A549 treated with AZD2906 at 1 μM for 4 hours (cell line): ENCODE data around the gene VSIG1. TPM values are rescaled to one million over a fixed set of nuclear protein-coding genes. Genes with fewer than 3 reads are reported as not detected.

Source experiments
- total RNA-seq: library from RNA; stranded (reverse); fragments of 200-300 nt; extraction: Qiagen RNA extraction; gene quantifications from 5 replicates; pipeline ENCODE4 v1.2.3, GENCODE V29; 2022

The VSIG1 gene
- 0.14 to 0.40 TPM (median 0.22 TPM) in 5 replicates for total RNA-seq

DNA sequence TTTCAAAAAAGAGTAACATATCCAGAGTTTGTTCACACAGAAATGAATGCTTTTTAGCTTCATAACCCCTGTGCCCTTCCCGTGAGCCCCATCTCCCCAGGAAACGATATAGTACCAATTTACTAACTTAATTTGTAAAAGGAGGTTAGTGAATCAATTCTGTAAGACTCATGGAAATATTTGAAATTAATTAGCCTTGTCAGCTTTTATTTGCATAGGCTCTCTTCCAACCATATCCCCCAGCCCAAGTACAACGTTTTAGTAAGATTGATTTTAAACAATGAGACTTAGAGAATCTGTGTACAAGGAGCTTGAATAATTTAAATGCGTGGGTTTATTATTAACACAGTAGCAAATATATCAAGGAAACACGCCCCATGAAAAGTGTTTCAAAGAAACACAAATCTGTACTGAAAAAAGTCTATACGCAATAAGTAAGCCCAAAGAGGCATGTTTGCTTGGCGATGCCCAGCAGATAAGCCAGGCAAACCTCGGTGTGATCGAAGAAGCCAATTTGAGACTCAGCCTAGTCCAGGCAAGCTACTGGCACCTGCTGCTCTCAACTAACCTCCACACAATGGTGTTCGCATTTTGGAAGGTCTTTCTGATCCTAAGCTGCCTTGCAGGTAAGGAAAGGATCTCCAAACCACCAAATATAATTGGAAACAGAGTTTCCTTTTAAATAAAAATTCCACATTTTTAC, at the start of gene VSIG1:
Gene VSIG1 (plus strand): TSS at position 512 of the 703 bp plus-strand sequence. CDS start 66 bp downstream, at position 578.

GRCh38 chrX:108091264-108091877, 46.5 kb downstream of the VSIG1 start, which contains the start of the genes ATG4A and PSMD10:
TSS of gene ATG4A (plus strand) at chrX:108091778. CDS start at chrX:108091827, 49 bp downstream.
TSS of gene PSMD10 (minus strand) at chrX:108091542. CDS start at chrX:108091520, 22 bp downstream.

Other genes with a start within 250 kb of the VSIG1 start
- 6.9 to 11.4 TPM (median 8.2 TPM) in 5 replicates for gene MID2, start 219.2 kb upstream of the VSIG1 start, total RNA-seq
- gene TEX13B, start 62.7 kb upstream of the VSIG1 start, total RNA-seq = not detected in 5 replicates
- 70.0 to 82.5 TPM (median 74.9 TPM) in 5 replicates for gene PSMD10, start 46.5 kb downstream of the VSIG1 start, total RNA-seq
- 6.7 to 9.1 TPM (median 7.8 TPM) in 5 replicates for gene ATG4A, start 46.7 kb downstream of the VSIG1 start, total RNA-seq